Measurements from ENCODE around the gene GPR179. TPM values are rescaled to one million over a fixed set of nuclear protein-coding genes. Genes with fewer than 3 reads are reported as not detected.

Gene GPR179
- total and polyA plus RNA-seq, 2 donors (not counting 3 experiments of a cell fraction or from before 2014, with no cell fraction given): not detected

DNA sequence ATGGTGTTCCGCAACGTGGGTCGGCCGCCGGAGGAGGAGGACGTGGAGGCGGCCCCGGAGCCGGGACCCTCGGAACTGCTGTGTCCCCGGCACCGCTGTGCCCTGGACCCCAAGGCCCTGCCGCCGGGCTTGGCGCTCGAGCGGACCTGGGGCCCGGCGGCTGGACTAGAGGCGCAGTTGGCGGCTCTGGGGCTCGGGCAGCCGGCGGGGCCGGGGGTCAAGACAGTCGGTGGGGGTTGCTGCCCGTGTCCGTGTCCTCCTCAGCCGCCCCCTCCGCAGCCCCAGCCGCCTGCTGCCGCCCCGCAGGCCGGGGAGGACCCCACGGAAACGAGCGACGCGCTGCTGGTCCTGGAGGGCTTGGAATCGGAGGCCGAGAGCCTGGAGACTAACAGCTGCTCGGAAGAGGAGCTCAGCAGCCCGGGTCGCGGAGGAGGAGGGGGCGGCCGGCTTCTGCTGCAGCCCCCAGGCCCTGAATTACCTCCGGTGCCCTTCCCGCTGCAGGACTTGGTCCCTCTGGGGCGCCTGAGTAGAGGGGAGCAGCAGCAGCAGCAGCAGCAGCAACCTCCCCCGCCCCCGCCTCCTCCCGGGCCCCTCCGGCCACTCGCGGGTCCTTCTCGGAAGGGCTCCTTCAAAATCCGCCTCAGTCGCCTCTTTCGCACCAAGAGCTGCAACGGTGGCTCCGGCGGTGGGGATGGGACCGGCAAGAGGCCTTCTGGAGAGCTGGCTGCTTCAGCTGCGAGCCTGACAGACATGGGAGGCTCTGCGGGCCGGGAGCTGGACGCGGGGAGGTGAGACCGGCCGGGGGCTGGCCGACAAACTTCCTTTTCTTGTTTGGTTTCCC lies 8.7 kb upstream of the GPR179 start:
- Histone ChIP-seq H3K9ac (replicated peaks; ENCODE audit: extremely low read depth, insufficient read depth, low read length) (peak overlapping the region; percentile 59), H3K4me3 (replicated peaks in 1 of 3; ENCODE audit: insufficient read depth in 1 of 3, low read depth in 1 of 3, low read length in 3 of 3) (peak overlapping the region; percentile 66 to 69 (median 69)), H3K9me1 (replicated peaks; ENCODE audit: control insufficient read depth, extremely low read depth, insufficient read depth, low read length) (no peaks in the 10 kb centered on the region), H2AFZ (ENCODE audit: low read depth, low read length) (peak overlapping the region; percentile 34), H3K27me3 (ENCODE audit: control insufficient read depth in 2 of 2, insufficient read depth in 2 of 2, low read length in 2 of 2) (no peaks in the 10 kb centered on the region), H3K79me2 (ENCODE audit: control insufficient read depth, insufficient read depth, low read length) (peaks cover 3% of the 10 kb centered on the region), H3K36me3 (ENCODE audit: control insufficient read depth in 2 of 2, extremely low read depth in 1 of 2, insufficient read depth in 2 of 2, low read length in 2 of 2) (no peaks in the 10 kb centered on the region), H4K20me1 (replicated peaks; ENCODE audit: control insufficient read depth, extremely low read depth, insufficient read depth, low read length) (no peaks in the 10 kb centered on the region), H3K4me2 (ENCODE audit: insufficient read depth, low read length) (peak overlapping the region; percentile 91), H3K9me3 (replicated peaks; ENCODE audit: control insufficient read depth, insufficient read depth, low read length) (no peaks in the 10 kb centered on the region), H3K27ac (ENCODE audit: insufficient read depth, low read depth, low read length) (no peak overlapping the region), H3K4me1 (ENCODE audit: control insufficient read depth, extremely low read depth, insufficient read depth, low read length) (peaks cover 8% of the 10 kb centered on the region)
- ChIA-PET POLR2A (interaction anchor here (0.6 kb wide), 1 partner anchor 40 kb away, joined by 3 read pairs; no protein-coding TSS in a partner anchor), CTCF (interaction anchor here (1.0 to 4.7 kb wide), 12 partner anchors 10 to 317 kb away, joined by 3 to 57 read pairs (median 4); no protein-coding TSS in a partner anchor)
- BruUV-seq (replicated peaks): no TSS peak
- DNase-seq (ENCODE audit: low read depth, low spot score) (peak; percentile 44), FAIRE-seq (no peak)
- TF ChIP-seq FOS (IDR thresholded peaks at IDR 0.05; ENCODE audit: borderline replicate concordance, insufficient read depth, low read length): no peak
- TF ChIP-seq, protein P1, sequence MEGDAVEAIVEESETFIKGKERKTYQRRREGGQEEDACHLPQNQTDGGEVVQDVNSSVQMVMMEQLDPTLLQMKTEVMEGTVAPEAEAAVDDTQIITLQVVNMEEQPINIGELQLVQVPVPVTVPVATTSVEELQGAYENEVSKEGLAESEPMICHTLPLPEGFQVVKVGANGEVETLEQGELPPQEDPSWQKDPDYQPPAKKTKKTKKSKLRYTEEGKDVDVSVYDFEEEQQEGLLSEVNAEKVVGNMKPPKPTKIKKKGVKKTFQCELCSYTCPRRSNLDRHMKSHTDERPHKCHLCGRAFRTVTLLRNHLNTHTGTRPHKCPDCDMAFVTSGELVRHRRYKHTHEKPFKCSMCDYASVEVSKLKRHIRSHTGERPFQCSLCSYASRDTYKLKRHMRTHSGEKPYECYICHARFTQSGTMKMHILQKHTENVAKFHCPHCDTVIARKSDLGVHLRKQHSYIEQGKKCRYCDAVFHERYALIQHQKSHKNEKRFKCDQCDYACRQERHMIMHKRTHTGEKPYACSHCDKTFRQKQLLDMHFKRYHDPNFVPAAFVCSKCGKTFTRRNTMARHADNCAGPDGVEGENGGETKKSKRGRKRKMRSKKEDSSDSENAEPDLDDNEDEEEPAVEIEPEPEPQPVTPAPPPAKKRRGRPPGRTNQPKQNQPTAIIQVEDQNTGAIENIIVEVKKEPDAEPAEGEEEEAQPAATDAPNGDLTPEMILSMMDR (IDR thresholded peaks at IDR 0.05; ENCODE audit: extremely low read depth in 1 of 2, insufficient read depth in 1 of 2, low read depth in 1 of 2, low read length in 2 of 2): no peak
- no peak for TF ChIP-seq MYC (IDR thresholded peaks at IDR 0.05; ENCODE audit: low read depth, low read length)
- no peak for TF ChIP-seq POLR2AphosphoS5 (IDR thresholded peaks at IDR 0.05; ENCODE audit: insufficient read depth, low read depth, low read length)
- TF ChIP-seq, protein P2, sequence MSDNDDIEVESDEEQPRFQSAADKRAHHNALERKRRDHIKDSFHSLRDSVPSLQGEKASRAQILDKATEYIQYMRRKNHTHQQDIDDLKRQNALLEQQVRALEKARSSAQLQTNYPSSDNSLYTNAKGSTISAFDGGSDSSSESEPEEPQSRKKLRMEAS (IDR thresholded peaks at IDR 0.05; ENCODE audit: insufficient read depth, insufficient read length): no peak
- no peak for TF ChIP-seq JUN (IDR thresholded peaks at IDR 0.05; ENCODE audit: borderline replicate concordance, insufficient read depth, insufficient read length, low read depth)
- no peak for TF ChIP-seq POLR2A (IDR thresholded peaks at IDR 0.05; ENCODE audit: low read depth, low read length)
- intact Hi-C loops (cut with micrococcal nuclease) (loop anchor here (5.0 kb wide), 1 partner anchor 140 kb away; no protein-coding TSS in a partner anchor), dilution Hi-C loops (cut with MboI; ENCODE audit: extremely low pct_ligation_motif_present, low sequenced_read_pairs) (no loop called here)

All from endothelial cell of umbilical vein (primary cell).